Muscle of arm (tissue), 12 donors: ENCODE results near the gene RALGPS1. TPM values are rescaled to one million over a fixed set of nuclear protein-coding genes. Genes with fewer than 3 reads are reported as not detected.
A peak's percentile ranks its signal among the peaks of the same experiment; 100 is the strongest.

Experiments
- DNase-seq: peaks from one replicate; pipeline ENCODE4 v3.0.0-alpha.2; 2013
- polyA plus RNA-seq, 12 donors: library from polyadenylated mRNA; unstranded; fragments of 120-200 nt; gene quantifications; one replicate each; pipeline ENCODE4 v1.2.1, GENCODE V29; 2013; ENCODE audit not compliant: insufficient read length in 12 of 12

Gene RALGPS1
- polyA plus RNA-seq, 12 donors: 5.5 to 15.1 (median 9.1) TPM; not detected in 1

- DNase-seq: no peak
Measured at GRCh38 chr9:127222388-127223095, 308.0 kb downstream of the RALGPS1 start.

DNA sequence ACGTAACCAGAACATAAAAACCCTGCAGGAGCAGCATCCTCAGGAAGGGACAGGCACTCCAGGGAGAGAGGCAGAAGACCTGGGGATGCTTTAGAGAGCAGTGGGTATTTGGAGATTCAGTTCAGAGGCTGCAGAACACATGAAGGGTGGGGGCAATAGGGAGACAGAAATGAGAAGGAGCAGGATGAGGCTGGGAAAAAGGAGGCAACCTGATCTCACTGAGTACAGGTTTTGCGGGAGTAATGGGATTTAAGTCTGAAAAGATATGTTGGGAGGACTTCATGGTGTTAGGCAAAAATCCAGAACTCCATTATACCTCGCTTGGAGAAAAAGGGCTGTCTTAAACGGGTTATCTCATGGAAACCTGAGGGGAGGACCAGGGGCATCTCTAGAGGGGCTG, 308.7 kb downstream of the RALGPS1 start:
- DNase-seq: no peak

DNA sequence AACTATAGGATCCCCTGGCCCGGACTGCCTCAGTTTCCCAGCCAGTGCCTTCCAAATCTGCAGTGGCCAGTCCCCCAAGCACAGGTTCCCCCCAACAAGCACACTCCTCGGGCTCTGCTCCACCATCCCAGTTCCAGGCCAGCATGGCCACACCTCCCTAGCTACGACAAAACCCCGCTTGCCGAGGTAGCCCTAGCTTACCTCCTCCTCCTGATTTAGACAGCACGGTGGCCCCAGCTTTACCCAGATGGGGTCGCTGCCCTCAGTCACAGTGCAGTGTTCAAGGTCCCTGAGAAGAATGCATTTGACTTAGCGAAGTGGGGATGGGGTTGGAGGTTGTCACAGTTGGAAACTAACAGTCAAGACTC, 309.2 kb downstream of the RALGPS1 start:
- DNase-seq: no peak

DNA sequence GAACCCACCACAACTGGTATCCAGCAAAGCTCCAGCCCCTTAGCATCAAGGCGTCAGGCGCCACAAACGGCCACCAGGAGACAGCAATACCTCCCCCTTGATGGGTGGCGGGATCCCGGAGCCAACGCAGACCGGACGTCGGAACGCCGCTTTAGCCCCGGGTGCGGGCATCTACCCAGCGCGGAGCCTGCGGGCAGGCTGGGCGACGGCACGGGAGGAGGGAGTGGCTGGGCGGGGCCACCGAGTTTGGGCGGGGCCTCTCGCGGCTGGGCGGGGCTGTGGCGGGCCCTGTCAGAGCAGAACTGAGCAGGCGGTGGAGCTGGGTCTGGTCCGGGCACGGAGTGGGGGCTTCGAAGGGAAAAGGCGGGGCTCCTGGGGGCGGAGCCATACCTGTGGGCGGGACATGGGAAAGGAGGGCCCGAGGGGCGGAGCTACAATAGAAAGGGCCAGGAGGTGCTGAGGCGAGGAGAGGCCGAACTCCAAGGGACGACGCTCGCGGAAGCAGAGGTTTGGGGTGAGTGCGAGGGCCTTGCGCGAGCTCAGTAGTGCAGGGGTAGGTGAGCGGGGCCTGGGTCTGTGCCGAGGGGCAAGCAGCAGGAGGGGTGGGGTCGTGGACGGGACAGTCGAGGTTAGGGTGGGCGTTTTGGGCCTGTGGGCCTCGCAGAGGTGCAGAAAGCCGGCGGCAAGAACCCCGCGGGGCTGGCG, 309.7 kb downstream of the RALGPS1 start:
- peak; percentile 82 for DNase-seq

GRCh38 chr9:127224883-127225739, 310.5 kb downstream of the RALGPS1 start:
- peak; percentile 93 for DNase-seq

GRCh38 chr9:127225801-127226625, 311.4 kb downstream of the RALGPS1 start:
- DNase-seq: no peak

- no peak for DNase-seq
Measured at GRCh38 chr9:127229691-127230417, 315.3 kb downstream of the RALGPS1 start.

GRCh38 chr9:127231666-127232065, 317.1 kb downstream of the RALGPS1 start:
- DNase-seq: no peak

DNA sequence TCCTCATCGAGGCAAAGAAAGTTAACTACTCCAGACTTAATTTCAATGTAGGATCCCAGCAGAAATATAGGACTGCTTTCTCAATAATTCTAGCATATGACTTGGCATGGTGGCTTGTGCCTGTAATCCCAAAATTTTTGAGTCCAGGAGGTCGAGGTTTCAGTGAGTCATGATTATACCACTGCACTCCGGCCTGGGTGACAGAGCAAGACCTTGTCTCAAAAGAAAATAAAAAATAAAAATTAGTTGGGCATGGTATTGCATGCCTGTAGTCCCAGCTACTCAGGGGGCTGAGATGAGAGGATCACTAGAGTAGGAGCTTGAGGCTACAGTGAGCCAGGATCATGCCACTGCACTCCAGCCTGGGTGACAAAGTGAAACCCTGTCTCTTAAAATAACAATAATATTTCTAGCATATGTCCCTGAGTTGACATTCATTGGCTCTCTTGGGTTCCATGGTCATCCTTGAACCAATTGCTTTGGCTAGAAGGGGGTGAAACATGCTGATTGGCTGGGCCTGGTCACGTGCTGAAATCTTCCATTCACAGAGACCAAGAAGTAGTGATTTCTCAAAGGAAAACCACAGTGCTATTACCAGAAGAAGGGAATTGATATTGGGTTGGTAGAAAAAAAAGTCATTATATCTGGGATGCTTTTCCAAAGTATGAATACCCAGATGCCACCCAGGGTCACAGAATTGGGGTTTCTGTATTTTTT, 318.4 kb downstream of the RALGPS1 start:
- no peak for DNase-seq

DNA sequence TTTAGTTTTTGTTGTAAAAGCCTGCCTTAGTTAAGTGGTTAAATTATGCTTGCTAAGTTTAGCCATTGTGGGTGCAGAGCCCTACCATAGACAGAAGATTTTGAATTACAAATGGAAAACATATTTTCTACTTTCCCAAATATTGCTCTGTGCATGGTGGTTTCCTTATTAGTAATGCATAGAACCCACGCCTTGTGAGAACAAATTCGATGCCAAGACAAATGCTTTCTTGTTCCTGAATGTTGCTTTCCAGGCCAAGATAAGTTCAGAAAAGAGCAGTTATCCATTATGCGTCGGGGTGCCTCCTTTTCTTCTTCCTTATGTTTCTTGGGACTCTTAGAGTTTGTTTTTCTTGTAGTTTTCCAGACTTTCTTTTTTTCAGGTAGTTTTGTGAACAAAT, 319.0 kb downstream of the RALGPS1 start:
- peak; percentile 55 for DNase-seq

DNA sequence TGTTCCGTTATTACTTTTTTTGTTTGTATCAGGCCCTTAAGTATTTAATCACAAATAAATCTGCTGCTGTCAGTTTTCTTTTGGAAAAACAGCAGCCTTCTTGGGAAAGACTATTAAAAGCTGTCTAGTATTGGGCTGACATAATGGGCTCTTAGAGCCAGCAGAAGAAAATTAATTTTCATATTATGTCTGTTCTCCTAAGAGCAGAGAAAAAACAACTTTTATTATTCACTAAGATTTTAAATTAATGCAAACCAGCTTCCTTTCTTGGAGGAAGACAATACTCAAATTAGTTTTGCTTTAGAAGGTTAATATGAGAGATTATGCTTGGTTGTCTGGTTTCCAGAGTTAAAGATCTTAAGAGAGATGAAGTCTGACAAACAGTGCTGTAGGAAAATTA, 319.4 kb downstream of the RALGPS1 start:
- DNase-seq: no peak

GRCh38 chr9:127237801-127238200, 323.2 kb downstream of the RALGPS1 start:
- no peak for DNase-seq

DNA sequence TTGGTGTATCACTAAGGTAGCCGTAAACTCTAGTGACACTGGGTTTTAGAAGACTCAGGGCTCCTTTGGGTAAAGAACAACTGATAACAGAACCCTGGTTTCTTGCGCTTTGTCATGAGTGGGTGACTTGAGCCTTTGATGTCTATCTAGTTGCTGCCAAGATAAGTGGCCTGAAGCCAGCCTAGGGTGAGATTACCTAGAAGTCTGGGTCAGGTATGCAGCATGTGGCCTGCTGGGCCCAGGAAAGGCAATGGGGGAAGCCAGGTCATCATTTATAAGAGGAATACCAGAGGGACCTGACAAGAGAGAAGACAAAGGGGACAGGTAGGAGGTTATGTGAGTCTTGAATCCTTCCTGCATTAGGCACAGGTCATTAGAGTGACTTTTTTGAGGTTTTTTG, 326.8 kb downstream of the RALGPS1 start:
- no peak for DNase-seq

DNA sequence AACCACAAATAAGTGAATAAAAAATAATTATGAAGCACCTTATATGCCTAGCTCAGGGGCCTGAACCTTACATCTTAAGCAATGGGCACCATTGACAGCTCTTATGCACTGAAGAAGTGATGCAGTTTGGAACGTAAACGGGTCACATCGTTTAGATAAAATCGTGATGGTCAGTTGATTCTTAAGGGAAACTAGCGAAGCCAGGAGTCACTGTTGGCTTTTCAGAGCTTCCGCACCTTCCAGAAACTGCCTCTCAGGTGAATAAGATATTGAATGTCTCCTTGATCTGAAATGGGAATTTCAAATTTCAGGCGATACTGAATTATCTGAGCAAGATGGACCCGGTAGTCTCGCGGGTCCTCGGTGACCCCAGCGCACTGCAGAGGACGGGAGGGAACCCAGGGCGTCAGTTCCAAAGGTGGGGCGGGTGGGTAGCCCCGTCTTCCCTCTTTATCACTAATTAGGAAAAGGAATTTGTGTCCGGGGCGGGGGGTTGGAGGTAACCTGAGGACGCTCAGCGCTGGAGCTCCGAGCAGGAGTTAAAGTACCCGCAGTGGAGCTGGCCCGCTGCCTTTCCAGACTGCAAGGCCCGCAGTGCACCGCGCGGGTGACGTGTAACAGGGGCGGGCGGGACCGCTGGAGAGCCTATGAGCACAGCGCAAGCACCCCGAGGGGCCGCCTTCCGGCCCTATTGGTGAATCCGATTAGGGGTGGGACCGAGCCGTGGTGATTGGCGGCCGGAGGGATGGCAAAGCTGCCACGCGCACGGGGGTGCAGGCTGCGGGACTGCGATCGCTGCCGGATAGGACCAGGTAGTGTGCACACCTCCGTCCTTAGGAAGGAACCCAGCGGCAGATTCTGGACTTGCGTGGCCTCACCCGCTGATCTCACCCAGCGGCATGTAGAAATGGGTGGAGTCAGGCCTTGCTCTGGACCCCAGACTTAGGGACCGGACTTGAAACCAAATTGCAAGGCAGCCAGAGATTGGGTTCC, 330.3 kb downstream of the RALGPS1 start:
- peak; percentile 97 for DNase-seq

- DNase-seq: no peak
Measured at GRCh38 chr9:127245637-127246164, 331.1 kb downstream of the RALGPS1 start.

DNA sequence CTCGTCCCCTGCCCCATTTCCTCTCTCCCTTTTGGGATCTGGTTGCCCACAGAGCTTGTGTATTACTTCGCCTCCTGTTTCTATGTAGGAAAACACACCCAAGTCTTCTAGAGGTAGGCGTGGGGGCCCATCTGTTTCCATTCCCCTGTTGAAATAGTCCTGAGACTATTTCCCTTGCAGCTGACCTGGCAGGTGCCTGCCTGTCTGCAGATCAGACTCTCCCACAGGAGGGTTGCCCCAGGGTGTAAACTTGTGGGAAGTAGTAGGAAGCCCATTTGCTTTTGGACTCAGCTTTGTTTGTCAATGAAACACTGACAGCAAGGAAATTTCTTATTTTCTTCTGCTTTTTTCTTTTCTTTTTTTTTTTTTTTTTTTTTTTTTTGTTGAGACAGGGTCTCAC, 333.7 kb downstream of the RALGPS1 start:
- DNase-seq: no peak

DNA sequence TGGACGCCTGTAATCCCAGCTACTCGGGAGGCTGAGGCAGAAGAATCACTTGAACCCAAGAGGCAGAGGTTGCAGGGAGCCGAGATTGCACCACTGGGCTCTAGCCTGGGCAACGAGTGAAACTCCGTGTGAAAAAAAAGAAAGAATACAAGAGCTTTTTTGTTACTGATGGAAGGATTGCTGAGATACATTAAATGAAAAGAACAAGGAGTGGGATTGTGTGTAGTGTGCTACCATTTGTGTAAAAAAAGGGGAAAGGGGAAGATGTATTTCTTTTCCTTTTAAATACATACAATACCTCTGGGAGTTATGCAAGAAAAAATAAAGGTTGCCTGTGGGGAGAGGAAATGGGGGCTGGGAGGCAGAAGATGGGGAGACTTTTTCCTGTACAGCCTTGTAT, 335.3 kb downstream of the RALGPS1 start:
- DNase-seq: no peak

GRCh38 chr9:127250896-127251391, 336.4 kb downstream of the RALGPS1 start:
- no peak for DNase-seq
